HuH-7.5 (cell line): ENCODE data around the gene SGCD.

ENCODE experiments used
- DNase-seq: peaks from one replicate; pipeline ENCODE4 v3.0.0; 2011; ENCODE audit warnings: low spot score

The SGCD gene

GRCh38 chr5:156460471-156460870, 133.5 kb downstream of the SGCD start:
- DNase-seq: no peak

GRCh38 chr5:156466871-156467270, 139.9 kb downstream of the SGCD start:
- DNase-seq: no peak

GRCh38 chr5:156469636-156470035, 142.7 kb downstream of the SGCD start:
- DNase-seq: no peak

- DNase-seq: no peak
Measured at GRCh38 chr5:156471893-156472292, 144.9 kb downstream of the SGCD start.

GRCh38 chr5:156473269-156473908, 146.4 kb downstream of the SGCD start:
- DNase-seq: no peak

GRCh38 chr5:156474251-156474650, 147.3 kb downstream of the SGCD start:
- no peak for DNase-seq

- DNase-seq: no peak
Measured at GRCh38 chr5:156475182-156476157, 148.5 kb downstream of the SGCD start.

- DNase-seq: no peak
Measured at GRCh38 chr5:156476158-156476551, 149.2 kb downstream of the SGCD start.

GRCh38 chr5:156476678-156477077, 149.7 kb downstream of the SGCD start:
- no peak for DNase-seq

GRCh38 chr5:156477196-156477595, 150.2 kb downstream of the SGCD start:
- no peak for DNase-seq

- DNase-seq: no peak
Measured at GRCh38 chr5:156479849-156480248, 152.9 kb downstream of the SGCD start.

- no peak for DNase-seq
Measured at GRCh38 chr5:156481741-156482140, 154.8 kb downstream of the SGCD start.

GRCh38 chr5:156482818-156483217, 155.9 kb downstream of the SGCD start:
- DNase-seq: no peak

- no peak for DNase-seq
Measured at GRCh38 chr5:156486394-156487238, 159.7 kb downstream of the SGCD start.

- no peak for DNase-seq
Measured at GRCh38 chr5:156491766-156492165, 164.8 kb downstream of the SGCD start.

- DNase-seq: no peak
Measured at GRCh38 chr5:156496291-156496690, 169.3 kb downstream of the SGCD start.

- DNase-seq: no peak
Measured at GRCh38 chr5:156497804-156498208, 170.8 kb downstream of the SGCD start.

GRCh38 chr5:156498226-156498980, 171.4 kb downstream of the SGCD start:
- no peak for DNase-seq

- no peak for DNase-seq
Measured at GRCh38 chr5:156500755-156501154, 173.8 kb downstream of the SGCD start.

- DNase-seq: no peak
Measured at GRCh38 chr5:156505101-156505500, 178.1 kb downstream of the SGCD start.

- DNase-seq: no peak
Measured at GRCh38 chr5:156513123-156513815, 186.3 kb downstream of the SGCD start.
